ENCODE results near the gene REX1BD.

GRCh38 chr19:18616023-18616422, 27.4 kb downstream of the REX1BD start:
- TF ChIP-seq, protein P1, sequence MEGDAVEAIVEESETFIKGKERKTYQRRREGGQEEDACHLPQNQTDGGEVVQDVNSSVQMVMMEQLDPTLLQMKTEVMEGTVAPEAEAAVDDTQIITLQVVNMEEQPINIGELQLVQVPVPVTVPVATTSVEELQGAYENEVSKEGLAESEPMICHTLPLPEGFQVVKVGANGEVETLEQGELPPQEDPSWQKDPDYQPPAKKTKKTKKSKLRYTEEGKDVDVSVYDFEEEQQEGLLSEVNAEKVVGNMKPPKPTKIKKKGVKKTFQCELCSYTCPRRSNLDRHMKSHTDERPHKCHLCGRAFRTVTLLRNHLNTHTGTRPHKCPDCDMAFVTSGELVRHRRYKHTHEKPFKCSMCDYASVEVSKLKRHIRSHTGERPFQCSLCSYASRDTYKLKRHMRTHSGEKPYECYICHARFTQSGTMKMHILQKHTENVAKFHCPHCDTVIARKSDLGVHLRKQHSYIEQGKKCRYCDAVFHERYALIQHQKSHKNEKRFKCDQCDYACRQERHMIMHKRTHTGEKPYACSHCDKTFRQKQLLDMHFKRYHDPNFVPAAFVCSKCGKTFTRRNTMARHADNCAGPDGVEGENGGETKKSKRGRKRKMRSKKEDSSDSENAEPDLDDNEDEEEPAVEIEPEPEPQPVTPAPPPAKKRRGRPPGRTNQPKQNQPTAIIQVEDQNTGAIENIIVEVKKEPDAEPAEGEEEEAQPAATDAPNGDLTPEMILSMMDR (conservative IDR thresholded peaks at IDR 0.05; ENCODE audit: low read length) = no peak
- no peak for TF ChIP-seq EZH2phosphoT487 (IDR thresholded peaks at IDR 0.05; ENCODE audit: borderline replicate concordance)
